Activated naive CD4-positive, alpha-beta T cell (primary cell): ENCODE results near the gene XCR1.
A peak's percentile ranks its signal among the peaks of the same experiment; 100 is the strongest.

ENCODE experiments used
- DNase-seq, 4 experiments: peaks; one replicate each; lab custom pipeline; 2025; lab: John Stamatoyannopoulos, UW

XCR1 gene

GRCh38 chr3:45984331-45985312 is 42.7 kb downstream of the XCR1 start:
- no peak for DNase-seq

GRCh38 chr3:45983770-45984169 is 43.5 kb downstream of the XCR1 start:
- DNase-seq, result no peak

- no peak for DNase-seq
Measured at GRCh38 chr3:45981346-45982074, 45.8 kb downstream of the XCR1 start.

GRCh38 chr3:45980819-45981218 is 46.5 kb downstream of the XCR1 start:
- no peak for DNase-seq

DNA sequence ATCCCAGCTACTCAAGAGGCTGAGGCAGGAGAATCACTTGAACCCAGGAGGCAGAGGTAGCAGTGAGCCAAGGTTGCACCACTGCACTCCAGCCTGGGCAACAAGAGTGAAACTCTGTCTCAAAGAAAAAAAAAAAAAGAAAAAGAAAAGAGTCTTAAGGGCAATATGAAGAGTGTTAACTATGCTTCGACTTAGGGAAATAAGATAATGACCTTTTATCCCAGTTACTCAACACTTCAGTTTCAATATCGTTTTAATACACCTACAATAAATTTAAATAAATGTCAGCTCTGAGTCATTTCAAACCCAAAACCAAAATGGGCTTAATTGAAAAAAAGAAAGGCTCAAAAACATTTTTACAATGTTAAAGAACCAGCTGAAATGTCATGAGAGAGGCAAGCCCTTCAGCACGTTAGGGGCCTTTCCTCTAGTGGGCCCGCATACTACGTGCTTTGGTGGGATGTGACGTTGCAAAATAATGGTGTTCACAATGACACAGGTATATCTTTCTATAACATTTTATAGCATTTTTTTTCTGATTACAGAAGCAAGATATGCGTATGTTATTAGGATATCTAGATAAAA is 47.0 kb downstream of the XCR1 start:
- no peak for DNase-seq

- no peak for DNase-seq
Measured at GRCh38 chr3:45979378-45979777, 47.9 kb downstream of the XCR1 start.

DNA sequence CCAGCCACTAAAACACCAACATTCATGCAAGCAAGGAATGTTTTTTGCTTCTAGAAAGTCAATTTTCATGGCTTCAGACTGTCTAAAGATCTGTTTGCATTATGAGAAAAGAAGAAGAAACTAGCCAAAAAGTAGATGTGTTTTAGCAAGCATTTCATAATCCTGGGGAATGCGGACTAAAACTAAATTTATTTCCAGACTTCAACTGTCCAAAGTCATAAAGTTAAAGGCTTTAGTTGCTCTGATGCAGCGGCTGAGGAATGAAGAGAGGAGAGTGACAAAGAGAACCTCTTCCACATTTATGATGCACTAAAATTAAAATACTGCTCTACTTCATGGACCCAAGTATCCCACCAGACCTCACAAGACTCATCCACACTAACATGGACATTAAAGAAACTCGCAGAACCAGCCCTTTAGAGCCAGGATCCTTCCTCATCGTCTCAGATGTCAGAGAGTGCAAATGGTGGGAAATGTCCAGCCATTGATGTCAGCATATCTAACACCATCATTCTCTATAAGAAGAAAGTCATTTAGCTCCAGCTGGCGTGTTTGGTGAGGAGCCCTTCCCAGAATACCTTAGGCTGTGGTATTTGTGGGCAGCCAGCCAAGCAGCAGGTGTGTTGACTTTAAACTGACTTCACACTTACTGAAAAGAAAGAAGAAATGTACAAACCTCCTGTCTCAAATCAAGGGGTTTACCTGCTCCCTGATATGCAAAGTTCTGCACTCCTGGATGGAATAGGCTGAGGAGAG is 49.1 kb downstream of the XCR1 start:
- peak in 2 of 4 experiments; percentile 4 to 12 for DNase-seq

DNA sequence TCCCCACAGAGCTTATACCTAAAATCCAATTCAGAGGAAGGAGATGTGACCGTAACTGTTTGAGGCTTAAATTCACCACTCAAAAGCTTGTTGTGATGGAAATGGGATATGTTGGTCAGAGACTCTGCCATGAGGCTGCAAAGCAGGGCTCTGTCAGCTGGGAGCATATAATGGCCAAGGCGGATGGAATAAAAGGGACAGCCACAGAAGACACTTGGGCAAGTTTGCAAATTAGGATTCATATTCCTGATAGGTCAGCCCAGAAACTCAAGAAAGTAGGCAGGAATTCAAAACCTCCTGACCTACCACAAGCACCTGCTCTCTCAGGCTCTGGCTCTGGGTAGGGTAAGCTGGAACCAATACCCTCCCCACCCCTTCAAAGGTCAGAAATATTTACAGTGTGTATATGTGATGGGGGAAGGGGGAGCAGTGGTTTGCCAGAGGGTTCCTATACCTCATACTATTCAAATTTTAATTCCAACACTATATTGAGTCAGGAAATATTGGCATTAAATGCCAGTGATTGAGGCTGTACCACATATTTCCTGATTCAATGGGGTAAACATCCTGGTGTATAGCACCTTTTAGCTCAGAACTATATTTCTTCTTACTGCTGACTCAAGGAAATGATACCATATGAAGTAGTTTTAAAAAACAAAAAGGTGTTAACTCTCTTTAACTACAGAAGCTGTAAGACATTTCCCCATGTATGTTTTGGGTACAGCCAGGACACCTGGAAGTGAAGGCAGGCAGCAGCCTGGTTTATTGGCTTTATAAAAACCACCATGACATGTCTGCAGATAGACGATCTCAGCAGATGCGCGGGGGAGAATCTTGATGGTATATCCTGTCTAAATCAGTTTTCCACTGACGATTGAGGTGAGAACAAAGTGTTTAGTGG is 50.8 kb downstream of the XCR1 start:
- DNase-seq, result no peak

DNA sequence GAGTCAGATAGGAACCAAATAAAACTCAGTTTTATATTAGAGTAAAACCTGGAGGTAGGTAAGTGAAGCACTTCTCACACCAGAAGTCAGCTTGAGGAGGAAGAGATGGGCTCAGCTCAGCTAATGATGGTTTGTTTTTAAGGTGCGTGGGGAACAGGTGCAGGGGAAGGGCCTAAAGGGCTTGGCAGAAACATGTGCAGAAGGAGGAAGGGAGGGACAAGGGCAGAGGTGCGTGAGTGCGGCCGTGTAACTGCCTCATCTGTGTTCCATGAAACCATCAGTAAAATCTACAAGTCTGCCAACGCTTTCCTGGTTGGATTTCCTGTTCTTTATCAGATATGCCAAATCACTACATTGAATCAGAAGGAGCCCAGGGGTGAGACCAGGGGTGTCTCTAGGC is 51.6 kb downstream of the XCR1 start:
- no peak for DNase-seq

DNA sequence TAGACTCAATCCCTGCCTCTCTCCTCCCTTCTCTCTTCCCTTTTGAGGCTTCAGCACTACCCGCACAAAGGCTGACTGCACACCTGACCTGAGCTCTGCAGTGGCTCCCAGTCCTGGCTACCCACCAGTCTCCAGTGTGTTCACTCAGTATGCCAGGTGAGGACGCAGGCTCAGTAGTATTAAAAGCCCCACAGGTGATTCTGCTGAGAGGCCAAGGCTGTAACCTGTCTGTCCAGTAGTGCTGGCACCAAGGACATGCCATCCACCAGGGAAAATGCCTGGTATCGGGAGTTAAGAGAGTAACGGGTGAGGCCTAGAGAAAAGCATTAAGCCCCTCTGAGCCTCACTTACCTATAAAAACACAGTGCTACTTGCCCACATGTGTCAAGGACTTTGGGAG is 52.6 kb downstream of the XCR1 start:
- DNase-seq, result no peak

DNA sequence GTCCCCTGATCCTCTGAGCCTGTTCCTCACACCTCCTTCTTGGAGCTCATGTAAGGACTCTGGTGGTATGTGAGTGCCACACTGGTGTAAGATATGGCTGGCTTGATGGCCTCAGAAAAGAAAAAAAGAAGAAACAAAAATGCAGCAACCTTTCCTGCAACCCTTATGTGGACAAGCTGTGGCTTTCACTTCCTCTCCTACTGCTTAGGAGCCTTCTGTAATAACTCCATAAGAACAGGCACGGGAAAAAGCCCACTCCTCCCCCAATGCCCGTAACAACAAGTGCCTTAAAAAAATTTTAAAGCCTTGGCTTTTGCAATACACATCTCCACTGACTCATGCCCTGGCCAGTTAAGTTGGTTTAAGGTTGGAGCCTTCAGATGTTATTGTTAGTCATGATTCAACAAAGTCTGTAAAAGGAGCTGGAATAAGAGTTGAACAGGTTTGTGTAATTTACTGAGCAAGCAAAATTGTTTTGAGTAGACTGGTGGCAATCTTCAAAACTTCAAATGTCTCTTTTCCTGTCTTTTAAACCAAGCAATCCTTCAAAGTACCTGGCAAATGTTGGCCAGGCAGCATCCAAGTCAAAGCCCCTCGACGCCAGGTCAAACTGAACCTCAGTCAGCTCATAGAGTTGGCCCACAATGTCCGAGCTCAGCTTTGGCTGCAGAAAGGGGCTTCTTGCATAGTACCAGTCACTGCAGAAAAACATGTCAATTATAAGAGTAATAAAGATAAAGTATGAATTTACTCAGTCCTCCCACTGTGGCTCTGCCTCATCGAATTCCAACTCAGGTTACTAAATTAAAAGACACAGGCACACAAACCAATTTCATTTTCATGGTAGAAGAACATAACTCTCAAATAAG is 54.5 kb downstream of the XCR1 start:
- no peak for DNase-seq

DNA sequence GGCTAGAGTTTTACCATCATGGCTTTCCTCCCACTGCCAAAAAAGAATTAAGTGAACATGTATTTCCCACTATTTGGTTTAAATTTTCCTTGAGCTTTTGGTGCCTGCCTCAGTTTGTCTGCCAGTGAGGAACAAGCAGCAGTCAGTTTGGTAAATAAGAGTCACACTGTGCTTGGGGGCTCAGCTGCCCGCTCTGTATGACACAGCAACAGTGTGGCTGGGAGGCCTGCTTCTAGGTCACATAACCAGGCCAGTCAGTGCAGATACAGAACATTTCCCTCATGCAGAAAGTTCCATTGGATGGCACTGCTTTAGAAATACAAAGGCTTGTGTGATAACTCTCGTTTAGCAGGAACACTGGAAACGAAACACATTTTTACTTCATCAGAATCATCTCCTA is 57.3 kb downstream of the XCR1 start:
- DNase-seq, result no peak

DNA sequence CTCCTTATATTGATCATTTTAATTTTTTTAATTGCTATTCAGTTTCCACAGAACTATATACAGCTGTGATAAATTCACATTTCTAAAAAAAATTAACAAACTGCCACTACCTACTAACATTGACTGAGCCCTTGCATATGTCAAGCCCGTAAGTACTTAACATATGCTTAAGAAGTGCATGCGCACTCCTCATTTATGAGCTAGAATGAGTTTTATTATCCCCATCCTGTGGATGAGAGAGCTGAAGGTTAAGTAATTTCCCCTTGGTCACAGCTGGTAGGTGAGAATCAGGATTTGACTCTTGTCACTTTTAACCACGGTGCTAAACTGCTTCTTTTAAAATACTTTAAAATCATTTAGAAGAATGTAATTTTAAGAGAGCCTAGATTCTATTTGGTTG is 58.2 kb downstream of the XCR1 start:
- DNase-seq, result no peak

DNA sequence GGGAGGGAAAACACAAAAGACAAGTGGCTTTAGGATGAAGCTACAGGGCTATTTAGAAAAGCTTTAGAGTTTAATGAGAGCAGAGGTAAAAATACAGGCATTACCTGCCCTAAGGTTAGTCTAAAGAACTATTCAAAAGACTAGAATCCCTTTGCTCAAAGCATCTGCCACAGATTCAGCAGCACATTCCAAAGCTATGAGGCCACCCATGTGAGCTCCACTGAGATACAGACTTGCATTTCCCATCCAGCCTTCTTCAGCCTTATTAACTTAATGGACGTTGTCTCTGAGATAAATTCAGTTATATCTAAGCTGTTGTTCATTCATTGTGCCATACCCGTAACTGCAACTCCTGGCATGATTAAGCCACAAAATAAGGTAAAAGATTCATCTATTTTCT is 58.6 kb downstream of the XCR1 start:
- no peak for DNase-seq

GRCh38 chr3:45968149-45968548 is 59.1 kb downstream of the XCR1 start:
- no peak for DNase-seq

DNA sequence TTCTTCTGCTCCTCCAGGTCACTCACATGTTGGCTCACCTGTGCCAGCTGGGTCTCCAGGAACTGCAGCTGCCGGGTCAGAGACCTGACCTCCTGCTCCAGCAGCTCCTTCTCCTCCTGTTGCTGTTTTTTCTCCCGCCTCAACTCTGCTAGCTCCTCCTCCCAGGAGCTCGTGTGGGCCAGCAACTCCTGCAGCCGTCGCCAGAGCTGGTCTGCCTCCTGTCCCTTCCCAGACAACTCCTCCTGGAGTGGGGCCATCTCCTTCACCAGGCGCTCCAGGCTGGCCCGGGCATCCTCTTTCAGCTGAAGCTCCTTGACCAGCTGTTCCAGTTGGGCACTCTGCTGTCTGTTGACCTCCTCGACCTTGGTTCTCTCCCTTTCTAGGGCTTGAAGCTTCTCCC is 59.6 kb downstream of the XCR1 start:
- DNase-seq, result no peak
